Measurements from ENCODE around the gene MMEL1.
"Not testable (repeated sequence)": the region's sequence is repeated elsewhere in the genome, so short reads cannot be mapped to it uniquely, and the experiment has no call there.

The MMEL1 gene

DNA sequence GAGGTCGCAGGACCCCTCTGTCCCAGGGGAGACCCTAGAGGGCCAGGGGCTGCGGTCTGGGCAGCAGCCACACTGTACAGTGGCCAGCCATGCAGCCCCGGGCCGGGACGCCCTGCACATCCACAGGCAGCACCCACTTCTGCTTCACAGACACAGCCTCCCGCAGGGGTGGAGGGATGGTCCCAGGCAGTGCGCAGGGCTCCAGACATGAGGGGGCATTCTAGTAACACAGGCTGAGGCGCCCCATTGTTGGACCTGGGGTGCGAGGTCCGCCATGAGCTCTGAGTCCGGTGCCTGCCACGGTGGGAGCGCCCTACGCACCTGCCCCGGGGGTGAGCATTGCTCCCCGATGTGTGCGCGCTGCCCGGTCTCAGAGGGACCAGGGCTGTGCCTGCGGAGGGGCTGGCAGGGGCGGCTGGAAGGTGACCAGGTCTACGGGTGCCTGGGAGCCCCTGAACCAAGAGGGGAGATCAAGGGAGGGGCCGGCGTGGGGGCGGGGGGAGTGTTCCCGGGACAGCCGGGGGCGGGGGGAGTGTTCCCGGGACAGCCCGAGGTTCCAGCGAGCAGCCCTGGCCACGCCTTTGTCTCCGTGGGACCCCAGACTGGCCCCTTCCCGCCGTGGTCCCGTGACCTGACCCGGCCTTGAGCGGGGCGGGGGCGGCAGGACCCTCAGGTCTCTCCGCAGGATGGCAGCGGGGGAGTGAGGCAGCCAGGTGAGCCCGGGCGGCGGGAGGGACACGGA is 4.5 kb downstream of the MMEL1 start:
- DNase-seq: no peak

DNA sequence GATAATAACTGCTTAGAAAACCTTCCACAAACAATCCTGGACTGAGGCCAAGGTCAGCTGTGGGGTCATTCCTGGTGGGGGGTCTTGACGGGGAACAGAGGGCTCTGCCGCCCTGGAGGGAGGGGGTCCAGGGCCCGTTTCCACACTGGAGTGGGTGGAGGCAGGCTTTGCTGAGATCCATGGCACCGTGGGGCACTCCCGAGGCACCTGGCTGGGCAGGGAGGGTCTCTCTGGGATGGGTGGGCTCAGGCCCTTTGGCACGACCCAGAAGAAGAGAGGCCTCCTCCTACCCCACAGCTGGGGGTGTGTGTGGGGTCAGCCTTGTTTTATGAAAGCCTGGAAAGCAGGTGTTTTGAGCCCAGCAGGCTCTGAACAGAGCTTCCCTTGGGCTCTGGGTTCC is 5.1 kb downstream of the MMEL1 start:
- DNase-seq: no peak

DNA sequence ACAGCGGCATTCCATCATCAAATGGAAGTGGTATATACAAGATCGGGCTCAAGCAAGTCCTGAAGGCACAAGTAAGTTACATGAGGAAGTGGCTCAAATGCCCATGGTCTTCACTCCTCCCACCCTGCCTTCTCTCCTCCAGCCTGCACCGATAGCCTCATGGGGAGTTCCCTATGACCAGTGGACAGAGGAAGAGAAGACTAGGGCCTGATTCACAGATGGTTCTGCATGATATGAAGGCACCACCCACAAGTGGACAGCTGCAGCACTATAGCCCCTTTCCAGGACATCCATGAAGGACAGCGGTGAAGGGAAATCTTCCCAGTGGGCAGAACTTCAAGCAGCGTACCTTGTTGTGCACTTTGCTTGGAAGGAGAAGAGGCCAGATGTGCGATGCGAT is 7.1 kb downstream of the MMEL1 start:
- not testable (repeated sequence) for DNase-seq

DNA sequence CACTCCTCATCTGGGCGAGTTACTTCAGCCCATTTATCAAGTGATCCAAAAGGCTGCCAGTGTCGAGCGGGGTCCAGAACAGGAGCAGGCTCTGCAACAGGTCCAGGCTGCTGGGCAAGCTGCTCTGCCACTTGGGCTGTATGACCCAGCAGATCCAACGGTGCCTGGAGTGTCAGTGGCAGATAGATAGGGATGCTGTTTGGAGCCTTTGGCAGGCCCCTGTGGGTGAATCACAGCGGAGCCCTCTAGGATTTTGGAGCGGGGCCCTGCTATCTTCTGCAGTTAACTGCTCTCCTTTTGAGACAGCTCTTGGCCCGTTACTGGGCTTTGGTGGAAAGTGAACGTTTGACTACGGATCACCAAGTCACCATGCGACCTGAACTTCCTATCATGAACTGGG is 7.5 kb downstream of the MMEL1 start:
- no peak for DNase-seq

DNA sequence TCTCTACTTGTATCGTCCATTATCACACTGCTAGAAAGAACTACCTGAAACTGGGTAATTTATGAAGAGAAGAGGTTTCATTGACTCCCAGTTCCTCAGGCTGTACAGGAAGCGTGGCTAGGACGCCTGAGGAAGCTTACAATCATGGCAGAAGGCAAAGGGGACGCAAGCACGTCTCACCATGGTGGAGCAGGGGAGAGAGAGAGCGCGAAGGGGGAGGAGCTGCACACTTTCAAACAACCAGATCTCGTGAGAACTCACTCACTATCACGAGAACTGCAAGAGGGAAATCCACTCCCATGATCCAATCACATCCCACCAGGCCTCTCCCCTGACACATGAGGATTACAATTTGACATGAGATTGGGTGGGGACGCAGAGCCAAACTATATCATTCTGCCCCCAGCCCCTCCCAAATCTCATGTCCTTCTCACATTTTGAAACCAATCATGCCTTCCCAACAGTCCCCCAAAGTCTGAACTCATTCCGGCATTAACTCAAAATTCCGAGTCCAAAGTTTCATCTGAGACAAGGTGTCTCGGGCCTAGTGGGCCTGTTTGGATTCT is 8.0 kb downstream of the MMEL1 start:
- DNase-seq: no peak

DNA sequence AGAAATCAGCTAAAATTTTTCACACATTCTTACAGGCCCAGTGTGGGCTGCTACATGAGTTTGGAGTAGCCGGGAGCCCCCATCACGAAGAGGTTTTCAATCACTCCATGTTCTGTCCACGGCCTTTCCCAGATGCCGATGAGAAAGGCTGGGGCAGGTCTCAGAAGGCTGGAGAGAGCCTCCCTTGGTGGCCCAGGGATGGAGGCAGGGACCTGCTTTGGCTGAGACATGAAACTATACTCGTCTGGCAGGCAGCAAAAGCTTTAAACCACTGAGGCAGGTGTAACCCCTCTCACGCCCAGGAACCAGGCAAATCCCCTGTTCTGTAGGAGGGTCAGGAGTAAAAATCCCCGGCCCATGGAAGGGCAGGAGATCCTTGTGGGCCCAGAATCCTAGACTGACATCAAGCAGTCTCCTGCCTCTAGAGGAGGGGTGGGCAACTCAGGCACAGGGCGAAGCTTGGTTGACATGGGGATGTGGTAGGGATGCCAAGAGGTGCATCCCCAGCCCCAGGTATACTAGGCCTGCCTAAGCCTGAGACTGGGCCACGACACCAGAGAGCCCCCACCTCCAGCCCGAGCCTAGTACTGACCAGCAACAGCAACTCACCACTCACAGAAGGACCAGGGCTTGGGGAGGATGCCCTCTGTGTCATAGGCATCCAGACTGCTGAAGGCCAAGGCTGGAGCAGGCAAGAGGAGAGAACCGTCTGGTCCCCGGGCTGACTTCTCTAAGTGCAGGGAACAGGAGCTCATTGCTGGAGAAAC is 9.1 kb downstream of the MMEL1 start:
- no peak for DNase-seq

DNA sequence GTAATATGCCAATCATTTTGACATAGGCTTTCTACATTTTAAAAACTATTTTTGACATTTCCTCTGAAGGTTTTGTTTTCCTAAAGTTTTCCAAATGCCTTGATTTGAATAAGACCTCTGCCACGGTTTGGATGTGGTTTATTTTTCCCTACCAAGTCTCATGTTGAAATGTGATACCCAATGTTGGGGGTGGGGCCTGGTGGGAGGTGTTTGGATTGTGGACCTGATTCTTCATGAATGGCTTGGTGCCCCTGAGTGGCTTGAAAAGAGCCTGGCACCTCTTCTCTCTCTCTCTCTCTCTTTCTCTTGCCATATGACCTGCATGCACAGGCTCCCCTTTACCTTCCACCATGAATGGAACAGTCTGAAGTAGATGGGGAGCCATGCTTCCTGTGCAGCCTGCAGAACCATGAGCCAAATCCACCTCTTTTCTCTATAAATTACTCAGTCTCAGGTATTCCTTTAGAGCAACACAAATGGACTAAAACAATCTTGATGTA is 14.8 kb downstream of the MMEL1 start:
- no peak for DNase-seq

DNA sequence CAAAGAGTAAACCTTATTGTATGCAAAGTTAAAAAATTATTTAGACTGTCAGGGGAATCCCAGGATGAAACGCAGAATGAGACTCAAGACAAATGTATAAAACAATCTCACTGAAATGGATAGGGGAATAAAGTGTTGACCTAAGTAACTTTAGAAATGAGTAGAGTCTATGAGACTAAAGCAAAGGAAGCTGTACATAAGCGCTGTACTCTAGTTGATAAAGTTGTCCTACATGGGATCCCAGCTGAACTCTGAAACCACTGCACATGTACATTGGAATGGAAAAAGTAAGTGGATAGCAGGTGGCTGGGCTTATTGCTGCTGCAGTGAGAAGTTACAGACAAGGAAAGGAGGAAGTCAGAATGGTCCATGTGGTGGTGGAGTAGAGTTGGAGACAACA is 18.7 kb downstream of the MMEL1 start:
- DNase-seq: no peak

DNA sequence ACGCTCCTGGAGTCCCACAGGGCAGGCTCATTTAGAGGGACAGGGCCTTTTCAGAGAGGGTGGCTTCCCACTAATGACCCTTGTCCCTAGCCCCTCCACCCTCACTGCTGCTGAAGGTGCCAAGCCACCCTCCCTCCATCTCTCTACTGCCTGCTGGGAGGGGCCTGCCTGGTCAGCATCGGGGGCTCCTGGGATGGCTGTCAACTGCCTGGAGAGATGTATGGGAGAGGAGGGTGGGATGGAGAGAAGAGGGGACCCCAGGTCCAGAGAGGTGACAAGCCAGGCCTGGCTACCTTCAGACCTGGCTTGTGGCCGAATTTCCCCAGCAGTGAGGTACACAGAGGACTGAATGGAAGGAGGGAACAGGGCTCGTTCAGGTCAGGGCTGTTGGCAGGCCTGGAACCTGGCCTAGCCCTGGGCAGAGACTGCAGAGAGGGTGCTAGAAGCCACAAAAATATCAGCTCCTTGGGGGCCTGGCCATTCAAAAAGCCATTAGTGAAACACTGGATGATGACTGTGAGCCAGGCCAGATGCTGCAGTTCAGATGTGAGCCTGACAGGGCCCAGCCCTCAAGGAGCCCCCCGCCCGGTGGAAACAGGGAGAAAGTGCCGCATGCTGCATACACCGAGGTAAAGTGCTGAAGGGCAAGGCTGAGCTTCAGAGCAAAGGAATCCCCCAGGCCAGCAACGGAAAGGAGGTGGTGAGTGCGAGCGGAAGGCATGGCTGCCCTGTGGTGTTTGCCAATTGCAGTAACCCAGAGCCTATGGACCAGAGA is 20.0 kb downstream of the MMEL1 start:
- DNase-seq: no peak

DNA sequence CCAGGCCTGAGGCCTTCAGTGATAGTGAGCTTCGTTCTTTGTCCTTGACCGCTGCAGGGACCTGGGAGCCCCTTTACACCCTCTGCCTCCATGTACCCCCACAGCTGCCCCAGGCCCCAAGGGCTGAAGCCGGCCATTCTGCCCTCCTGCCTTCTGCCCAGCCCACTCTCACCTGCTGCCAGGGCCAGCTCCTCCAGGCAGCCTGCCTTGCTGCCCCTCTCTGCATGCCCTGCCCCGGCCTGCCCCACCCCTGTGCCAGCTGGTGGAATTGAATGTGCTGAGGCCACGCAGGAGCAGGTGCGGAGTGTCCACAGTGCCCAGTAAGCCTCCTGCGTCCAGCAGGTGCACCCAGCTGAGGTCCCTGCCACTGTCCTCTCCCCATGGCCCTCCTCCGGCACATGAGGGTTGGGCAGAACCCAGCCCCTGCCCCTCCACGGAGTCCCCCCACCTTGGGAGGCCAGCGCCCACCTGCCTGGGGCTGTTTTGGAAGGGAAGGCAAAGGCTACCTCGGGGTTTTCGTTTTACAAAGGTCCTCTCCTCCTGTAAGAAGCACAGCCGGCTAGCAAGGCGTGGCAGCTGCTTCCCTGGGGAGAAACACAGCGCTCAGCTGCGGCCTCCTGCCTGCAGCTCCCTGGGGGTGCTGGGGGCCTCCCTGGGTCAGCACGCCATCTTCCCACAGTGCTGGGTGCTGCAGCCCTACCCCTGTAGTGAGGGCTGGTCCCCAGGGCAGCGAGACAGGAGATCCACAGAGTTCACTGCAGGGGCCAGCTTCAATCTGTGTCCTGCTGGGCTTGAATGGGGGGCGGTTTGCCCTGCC is 21.0 kb downstream of the MMEL1 start:
- DNase-seq: no peak

DNA sequence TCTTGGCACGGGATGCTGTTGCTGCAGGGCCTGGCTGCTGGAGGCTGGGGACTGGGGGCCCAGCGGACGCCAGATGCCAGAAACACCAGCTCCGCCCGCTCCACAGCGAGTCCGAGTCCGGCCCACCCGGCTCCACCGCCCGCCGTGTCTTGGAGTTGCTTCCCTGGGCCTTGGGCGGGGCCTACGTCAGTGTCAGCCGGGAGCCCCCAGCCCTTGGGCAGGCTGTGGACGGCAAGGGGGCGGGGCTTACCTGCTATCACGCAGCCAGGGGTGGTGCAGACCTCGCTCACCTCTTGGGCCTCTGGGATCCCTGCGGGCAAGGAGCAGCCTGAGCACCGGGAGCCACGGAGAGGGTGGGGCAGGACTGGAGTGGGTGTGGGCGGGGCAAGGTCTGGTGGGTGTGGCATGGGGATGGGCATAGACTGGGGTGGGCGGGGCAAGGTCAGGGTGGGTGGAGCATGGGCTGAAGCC is 21.8 kb downstream of the MMEL1 start:
- no peak for DNase-seq

DNA sequence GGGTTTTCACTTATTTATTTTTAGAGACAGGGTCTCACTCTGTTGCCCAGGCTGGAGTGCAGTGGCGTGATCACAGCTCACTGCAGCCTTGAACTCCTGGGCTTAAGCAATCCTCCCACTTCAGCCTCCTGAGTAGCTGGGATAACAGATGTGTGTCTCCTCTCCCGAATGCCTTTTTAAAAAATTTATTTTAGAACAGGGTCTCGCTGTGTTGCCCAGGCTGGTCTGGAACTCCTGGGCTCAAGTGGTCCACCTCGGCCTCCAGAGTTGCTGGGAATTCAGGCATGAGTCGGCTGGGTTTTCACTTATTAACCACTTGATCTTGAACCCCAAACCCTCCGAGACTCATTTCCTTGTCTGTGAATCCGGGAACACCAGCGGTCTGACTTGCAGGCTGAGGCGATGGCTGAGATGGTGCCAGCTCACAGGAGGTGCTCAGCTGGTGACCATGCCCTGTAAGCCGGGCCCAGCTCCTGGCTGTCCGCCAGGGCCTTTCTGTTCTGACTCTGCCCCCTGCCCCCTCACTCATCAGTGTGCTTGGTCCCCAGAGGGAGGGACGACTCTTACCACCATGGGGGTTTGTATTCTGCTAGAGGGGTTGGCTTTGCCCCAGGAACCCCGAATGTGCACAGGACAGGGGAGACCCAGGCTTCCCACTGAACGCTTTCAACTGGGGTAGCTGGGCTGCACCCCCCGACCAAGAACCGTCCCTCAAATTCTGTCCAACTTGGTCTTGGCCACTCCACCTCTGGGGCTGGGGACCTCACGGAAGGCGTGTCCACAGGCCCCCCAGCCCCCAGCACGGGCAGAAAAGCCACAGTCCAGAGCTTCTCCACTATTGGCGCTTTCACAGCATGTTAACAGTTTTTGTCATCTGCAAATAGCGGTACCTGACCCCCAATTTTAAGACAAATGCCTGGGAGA is 22.5 kb downstream of the MMEL1 start:
- no peak for DNase-seq

DNA sequence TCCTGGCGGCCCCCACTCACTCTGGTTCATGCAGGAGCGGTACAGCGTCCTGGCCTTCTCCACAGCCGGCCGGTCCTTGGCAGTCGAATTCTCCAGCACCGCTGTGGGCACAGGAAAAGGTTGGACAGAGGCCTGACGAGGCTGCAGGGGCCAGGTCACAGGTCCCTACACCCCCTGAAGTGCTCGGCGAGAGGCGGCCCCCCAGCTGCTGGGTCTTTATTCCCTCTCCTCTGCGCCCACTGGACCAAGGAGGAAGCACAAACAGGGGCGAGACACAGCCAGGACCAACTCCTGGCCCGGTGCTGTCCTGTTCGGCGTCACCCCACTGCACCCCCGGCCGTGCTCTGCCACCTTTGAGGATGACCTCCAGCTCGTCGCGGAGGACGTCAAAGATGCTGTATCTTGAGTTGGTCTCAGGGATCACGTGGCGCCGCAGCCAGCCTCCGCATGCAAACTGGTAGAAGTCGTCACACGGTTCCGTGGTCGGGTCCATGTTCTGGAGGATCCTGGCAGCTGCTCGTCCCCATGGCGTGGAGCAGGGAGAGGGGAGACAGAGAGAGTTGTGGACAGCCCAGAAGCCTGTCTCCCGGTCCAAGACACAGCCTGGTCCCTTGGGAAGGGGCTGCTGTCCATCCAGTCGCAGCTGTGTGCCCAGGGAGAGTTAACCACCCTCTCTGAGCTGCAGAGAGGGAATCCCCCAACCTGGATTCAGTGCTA is 23.3 kb downstream of the MMEL1 start:
- no peak for DNase-seq

DNA sequence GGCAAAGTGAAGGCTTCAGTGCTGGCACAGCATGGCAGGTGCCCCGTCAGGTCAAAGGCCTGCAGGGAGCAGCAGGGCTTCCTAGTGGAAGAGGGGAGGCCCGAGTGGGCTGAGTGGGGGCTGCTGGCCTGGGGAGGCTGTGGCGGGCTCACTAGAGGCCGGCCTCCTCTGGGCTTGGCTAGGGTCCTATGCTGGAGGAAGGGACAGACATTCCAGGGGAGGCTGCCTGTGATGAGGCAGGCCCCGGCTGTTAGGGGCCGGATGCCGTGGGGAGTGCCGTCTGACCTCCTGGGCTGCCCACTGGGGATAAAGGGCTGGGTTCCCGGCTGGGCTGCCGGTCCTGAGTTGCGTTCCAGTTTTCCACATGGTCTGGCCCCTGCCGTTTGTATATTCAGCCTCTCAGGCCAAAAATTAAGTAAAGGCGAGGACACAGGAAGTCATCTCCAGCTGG is 25.1 kb downstream of the MMEL1 start:
- DNase-seq: no peak

DNA sequence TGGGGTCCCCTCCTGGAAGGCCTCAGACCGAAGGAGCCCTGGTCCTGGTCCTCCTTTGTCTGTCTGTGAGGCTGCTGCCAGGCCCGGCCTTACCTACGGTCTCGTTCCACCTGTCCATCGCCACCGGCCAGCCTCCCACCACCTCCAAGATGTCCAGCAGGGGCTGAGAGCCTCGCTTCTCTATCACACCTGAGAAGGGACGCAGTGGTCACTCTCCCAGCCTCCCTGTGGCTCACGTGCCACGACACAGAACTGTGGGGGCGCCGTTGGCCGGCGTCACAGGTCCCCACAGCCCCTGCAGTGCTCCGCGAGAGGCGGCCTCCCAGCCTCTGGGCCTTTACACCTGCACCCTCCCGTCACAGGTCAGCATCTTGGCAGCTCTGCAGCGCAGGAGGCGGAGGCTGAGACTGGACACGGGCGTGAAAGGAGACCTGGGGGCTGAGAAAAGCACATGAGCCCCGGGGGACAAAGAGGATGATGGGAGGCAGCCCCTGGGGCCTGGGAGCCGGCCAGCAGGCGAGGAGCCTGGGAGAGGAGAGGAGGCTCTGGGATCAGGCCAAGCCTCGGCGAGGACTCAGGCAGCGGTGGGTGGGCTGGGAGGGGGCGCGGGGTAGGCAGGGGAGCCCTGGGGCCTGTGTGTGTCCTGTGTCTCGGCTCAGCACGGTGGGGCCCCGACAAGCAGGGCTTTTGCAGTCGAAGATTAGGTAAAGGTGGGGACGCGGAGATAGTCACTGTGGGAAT is 25.8 kb downstream of the MMEL1 start:
- DNase-seq: no peak

DNA sequence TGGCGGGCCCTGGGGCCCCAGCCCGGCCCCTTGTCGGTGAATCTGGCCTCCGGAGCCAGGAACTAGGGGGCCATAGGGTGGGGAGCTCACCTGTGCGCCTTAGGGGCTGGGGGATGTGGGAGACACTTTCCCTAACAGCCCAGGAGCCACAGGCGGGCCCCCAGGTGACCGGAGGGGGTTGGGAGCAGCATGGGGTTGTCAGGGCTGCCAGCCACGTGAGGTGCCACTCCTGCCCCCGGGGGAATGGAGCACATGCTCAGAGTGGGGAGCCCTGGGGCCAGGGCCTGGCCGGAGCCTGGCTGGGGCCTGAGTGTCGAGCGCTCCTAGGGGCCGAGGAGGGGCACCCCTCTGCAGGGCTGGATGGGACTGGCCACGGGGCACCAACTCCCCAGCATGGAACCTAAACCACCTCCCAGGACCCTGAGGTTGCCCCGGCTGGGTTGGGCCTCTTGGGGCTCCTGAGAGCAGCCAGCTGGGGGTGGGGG is 26.4 kb downstream of the MMEL1 start:
- no peak for DNase-seq

DNA sequence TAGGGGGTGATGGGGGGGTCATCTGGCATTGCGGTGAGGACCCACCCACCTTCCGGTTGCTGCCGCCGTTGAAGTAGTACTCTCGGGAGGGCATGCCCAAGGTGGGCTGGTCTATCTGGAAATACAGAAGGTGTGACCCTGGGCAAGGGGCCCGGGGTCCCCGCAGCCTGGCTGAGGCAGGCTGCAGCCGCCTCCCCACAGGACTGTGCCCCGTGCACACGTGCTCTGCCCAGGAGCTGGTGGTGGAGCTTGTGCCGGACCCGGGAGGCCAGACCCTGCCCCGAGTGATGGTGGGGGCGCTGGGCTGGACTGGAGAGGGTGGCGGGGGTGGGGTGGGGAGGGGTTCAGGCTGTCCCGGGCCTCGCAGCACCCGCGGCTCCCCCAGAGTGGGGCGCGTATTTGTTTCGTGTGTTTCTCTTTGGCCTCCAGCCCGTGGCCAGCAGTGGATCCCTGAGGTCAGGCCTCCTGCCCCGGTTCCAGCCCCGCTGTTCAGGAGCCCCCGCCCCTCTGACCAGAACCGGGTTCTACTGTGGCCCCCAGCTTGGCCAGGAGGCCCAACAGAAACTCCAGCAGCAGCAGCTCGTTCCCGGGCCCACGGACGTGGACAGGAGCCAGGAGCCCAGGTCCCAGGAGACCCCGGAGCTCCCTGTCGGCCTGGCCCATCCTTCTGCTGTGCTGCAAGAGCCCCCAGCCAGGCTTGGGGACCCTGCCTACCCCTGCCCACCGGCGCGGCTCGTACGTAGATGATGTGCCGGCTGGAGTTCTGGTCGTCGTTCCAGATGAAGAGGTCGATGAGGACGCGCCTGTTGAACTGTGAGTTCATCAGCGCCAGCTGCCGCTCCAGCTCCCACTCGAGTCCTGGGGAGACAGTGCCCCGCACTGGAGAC is 27.1 kb downstream of the MMEL1 start:
- DNase-seq: no peak

DNA sequence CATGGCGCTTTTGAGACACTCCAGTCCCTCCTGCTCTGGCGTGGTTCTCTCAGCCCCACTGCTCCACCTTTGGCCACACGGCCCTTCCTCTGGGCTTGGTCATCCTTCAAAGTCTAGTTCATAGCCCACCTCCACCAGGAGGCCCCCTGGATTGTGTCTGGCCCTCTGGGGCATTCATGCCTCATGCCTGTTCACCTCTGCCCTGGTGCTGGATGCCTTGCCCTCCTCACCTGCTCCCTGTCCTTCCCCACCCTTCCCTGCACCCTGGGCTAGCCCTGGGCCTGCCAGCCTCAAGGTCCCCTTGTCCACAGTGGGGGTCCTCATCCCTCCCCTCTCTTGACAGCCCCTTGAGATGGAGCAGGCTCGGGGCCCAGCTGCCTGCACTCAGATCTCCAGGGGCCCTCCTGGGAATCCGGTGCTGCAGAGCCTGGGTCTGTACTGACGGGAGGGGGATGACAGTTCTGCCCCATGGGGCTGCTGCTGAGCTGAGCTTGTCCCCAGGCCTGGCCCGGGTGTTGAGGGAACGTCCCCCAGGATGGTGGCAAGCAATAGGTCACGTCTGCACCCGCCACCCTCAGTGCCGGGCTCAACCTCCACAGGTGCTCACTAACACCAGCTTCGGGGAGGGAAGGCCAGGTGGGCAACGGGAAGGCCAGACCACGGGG is 27.8 kb downstream of the MMEL1 start:
- no peak for DNase-seq

Measured in activated CD4-positive, alpha-beta T cell treated with anti-CD3 and anti-CD28 coated beads, Interleukin-2, amount 50 U/mL, for 4 hours (primary cell).